SU-DHL-6 (cell line): ENCODE measurements around the gene RUNX2.

Source experiments
- EZH2phosphoT487 ChIP-seq: fragments of 200-600 bp; sonication (generic), shearing (Covaris generic); conservative IDR thresholded peaks from 2 replicates; pipeline ENCODE4 v1.6.1; 2018; ENCODE audit warnings: mild to moderate bottlenecking, antibody characterized with exemption, low read length, moderate library complexity, mixed read lengths
- TF ChIP-seq, protein P1 (sequence below): fragments of 200-600 bp; sonication (generic); IDR thresholded peaks from one replicate; pipeline ENCODE4 v1.5.1; 2017; ENCODE audit warnings: antibody characterized with exemption, mild to moderate bottlenecking, low read length, moderate library complexity; ENCODE audit not compliant: insufficient read depth, poor library complexity, severe bottlenecking

- TF ChIP-seq, protein P1, sequence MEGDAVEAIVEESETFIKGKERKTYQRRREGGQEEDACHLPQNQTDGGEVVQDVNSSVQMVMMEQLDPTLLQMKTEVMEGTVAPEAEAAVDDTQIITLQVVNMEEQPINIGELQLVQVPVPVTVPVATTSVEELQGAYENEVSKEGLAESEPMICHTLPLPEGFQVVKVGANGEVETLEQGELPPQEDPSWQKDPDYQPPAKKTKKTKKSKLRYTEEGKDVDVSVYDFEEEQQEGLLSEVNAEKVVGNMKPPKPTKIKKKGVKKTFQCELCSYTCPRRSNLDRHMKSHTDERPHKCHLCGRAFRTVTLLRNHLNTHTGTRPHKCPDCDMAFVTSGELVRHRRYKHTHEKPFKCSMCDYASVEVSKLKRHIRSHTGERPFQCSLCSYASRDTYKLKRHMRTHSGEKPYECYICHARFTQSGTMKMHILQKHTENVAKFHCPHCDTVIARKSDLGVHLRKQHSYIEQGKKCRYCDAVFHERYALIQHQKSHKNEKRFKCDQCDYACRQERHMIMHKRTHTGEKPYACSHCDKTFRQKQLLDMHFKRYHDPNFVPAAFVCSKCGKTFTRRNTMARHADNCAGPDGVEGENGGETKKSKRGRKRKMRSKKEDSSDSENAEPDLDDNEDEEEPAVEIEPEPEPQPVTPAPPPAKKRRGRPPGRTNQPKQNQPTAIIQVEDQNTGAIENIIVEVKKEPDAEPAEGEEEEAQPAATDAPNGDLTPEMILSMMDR = no peak
- TF ChIP-seq EZH2phosphoT487 = no peak
Observed at GRCh38 chr6:45289751-45290514, 38.2 kb upstream of the RUNX2 start.
